Upper lobe of left lung (tissue), 6 donors: ENCODE data around the gene PLEKHO1. TPM values are rescaled to one million over a fixed set of nuclear protein-coding genes. Genes with fewer than 3 reads are reported as not detected.
"Not testable (repeated sequence)": the region's sequence is repeated elsewhere in the genome, so short reads cannot be mapped to it uniquely, and the experiment has no call there.

Experiments used
- ATAC-seq, 2 donors: fragments of 200-7000 bp; cut with Tn5 transposase; one replicate each; pipeline ENCODE4 v1.9.1; 2022; ENCODE audit warnings: mild to moderate bottlenecking in 2 of 2, moderate library complexity in 2 of 2; ENCODE audit not compliant: low FRiP score in 2 of 2
- DNase-seq, 2 donors: peaks; one replicate each; pipeline ENCODE4 v3.0.0-alpha.2; 2019 to 2020
- H3K27ac ChIP-seq, 4 donors: fragments of 200-600 bp; sonication (generic); one replicate each; pipeline ENCODE4 v1.5.1; 2016 to 2019
- H3K27me3 ChIP-seq, 4 donors: fragments of 200-600 bp; sonication (generic); one replicate each; pipeline ENCODE4 v1.5.1; 2017 to 2019
- H3K36me3 ChIP-seq, 4 donors: fragments of 200-600 bp; sonication (generic); one replicate each; pipeline ENCODE4 v1.5.1; 2016 to 2019
- H3K4me1 ChIP-seq, 4 donors: fragments of 200-600 bp; sonication (generic); one replicate each; pipeline ENCODE4 v1.5.1; 2018 to 2019
- H3K4me3 ChIP-seq, 4 donors: fragments of 200-600 bp; sonication (generic); one replicate each; pipeline ENCODE4 v1.5.1; 2017 to 2019; ENCODE audit warnings: mild to moderate bottlenecking in 2 of 4, moderate library complexity in 1 of 4
- H3K9me3 ChIP-seq, 4 donors: fragments of 200-600 bp; sonication (generic); one replicate each; pipeline ENCODE4 v1.5.1; 2018 to 2019
- EP300 ChIP-seq, 4 donors: sonication (generic); formaldehyde crosslinking; IDR thresholded peaks; one replicate each; pipeline ENCODE4 v1.5.1; 2017; ENCODE audit warnings: antibody characterized with exemption in 4 of 4, control low read depth in 2 of 4
- POLR2A ChIP-seq, 4 donors: fragments of 450-650 bp; IDR thresholded peaks; one replicate each; pipeline ENCODE4 v1.5.1; 2016 to 2017; ENCODE audit warnings: antibody characterized with exemption in 4 of 4, mild to moderate bottlenecking in 2 of 4
- POLR2AphosphoS5 ChIP-seq, 2 donors: sonication (generic); formaldehyde crosslinking; IDR thresholded peaks; one replicate each; pipeline ENCODE4 v1.5.1; 2017; ENCODE audit warnings: antibody characterized with exemption in 2 of 2
- WGBS, 2 donors: methylation state at CpG; one replicate each; pipeline ENCODE4 v1.1.5; 2017 to 2018; 5-methylcytosine and 5-hydroxymethylcytosine counted together
- total RNA-seq, 6 donors: library from RNA; depleted of rRNA in 4 of 6; stranded (reverse); fragments of >200 nt in 4 of 6; gene quantifications; one replicate each; pipeline versions ENCODE4 v1.1.0 to v1.2.1, GENCODE V29; 2016 to 2021
- TF ChIP-seq, protein P1 (sequence below), 6 experiments: fragments of 450-650 bp in 4 of 6; fragments of 200-600 bp in 2 of 6; sonication (generic) in 2 of 6; IDR thresholded peaks; one replicate each; pipeline ENCODE4 v1.5.1; 2016 to 2019; ENCODE audit warnings: antibody characterized with exemption in 6 of 6
- donor health status: DM: no; HTN: no; CAD: no; lungs with moderate emphysema.
- donor health status: DM: no; HTN: yes; CAD: no; lungs with severe emphysema.

Gene PLEKHO1
- total RNA-seq, 6 donors from 2014 or later = 27.8 to 111 (median 61.9) TPM

DNA sequence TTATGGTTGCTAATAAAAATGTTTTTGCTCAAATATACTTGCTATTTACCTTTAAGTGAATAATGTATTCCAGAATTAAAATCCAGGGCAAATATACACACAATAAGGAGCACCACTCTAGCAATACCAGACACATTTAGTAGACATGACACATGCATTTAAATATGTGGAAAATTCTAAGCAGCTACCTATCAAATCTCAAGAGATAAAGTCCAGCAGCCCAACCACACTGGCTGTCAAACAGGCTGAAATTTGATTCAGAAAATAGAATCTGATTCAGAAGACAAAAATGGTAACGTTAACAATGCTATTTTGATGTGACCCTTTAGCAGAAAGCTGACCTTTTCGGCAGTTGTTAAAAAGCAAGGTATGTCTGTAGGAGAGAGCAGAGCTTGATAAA is 42.3 kb downstream of the PLEKHO1 start:
- TF ChIP-seq POLR2A (IDR thresholded peaks at IDR 0.05) = no peak
- TF ChIP-seq, protein P1, sequence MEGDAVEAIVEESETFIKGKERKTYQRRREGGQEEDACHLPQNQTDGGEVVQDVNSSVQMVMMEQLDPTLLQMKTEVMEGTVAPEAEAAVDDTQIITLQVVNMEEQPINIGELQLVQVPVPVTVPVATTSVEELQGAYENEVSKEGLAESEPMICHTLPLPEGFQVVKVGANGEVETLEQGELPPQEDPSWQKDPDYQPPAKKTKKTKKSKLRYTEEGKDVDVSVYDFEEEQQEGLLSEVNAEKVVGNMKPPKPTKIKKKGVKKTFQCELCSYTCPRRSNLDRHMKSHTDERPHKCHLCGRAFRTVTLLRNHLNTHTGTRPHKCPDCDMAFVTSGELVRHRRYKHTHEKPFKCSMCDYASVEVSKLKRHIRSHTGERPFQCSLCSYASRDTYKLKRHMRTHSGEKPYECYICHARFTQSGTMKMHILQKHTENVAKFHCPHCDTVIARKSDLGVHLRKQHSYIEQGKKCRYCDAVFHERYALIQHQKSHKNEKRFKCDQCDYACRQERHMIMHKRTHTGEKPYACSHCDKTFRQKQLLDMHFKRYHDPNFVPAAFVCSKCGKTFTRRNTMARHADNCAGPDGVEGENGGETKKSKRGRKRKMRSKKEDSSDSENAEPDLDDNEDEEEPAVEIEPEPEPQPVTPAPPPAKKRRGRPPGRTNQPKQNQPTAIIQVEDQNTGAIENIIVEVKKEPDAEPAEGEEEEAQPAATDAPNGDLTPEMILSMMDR (IDR thresholded peaks at IDR 0.05) = no peak
- TF ChIP-seq POLR2AphosphoS5 (IDR thresholded peaks at IDR 0.05) = no peak
- TF ChIP-seq EP300 (IDR thresholded peaks at IDR 0.05) = no peak
- WGBS, 2 donors = 75 to 81% methylated on average over 2 of the region's 2 CpGs
- DNase-seq = no peak
- ATAC-seq = no peak
- Histone ChIP-seq H3K36me3 (no peaks in the 10 kb centered on the region), H3K4me3 (no peak overlapping the region), H3K9me3 (no peaks in the 10 kb centered on the region), H3K27ac (peak overlapping the region in 1 of 4 donors; percentile 42), H3K4me1 (peaks cover 0 to 8% (median 6%) of the 10 kb centered on the region in 4 donors), H3K27me3 (no peaks in the 10 kb centered on the region)

DNA sequence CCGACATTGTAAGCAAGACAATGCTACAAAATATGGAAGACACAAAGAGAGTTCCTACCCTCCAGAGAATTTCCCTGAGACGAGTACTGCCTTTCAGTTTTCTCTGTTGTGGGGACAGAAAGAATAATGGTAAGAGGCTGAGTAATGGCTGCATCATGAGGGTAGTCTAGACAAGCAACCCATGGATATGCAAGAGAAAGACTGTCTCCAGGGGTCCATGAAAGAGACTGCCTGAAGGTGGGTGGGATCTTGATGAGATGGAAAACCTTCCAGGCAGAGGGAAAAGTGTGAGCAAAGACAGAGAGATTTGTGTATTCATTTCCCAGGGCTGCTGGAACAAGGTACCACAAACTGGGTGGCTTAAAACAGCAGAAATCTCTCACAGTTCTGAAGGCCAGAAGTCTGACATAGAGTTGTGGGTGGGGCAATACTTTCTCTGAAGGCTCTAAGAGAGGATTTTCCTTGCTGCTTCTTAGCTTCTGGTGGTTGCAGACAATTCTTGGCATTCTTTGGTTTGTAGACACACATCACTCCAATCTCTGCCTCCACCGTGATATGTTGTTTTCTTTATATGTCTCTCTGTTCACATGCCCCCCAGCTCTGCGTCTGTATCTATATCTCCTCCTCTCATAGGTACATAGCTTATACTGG is 44.8 kb downstream of the PLEKHO1 start:
- Histone ChIP-seq H3K4me1 (no peaks in the 10 kb centered on the region), H3K36me3 (no peaks in the 10 kb centered on the region), H3K27me3 (no peaks in the 10 kb centered on the region), H3K27ac (no peak overlapping the region), H3K9me3 (no peaks in the 10 kb centered on the region), H3K4me3 (no peak overlapping the region)
- DNase-seq (no peak), ATAC-seq (no peak)
- TF ChIP-seq, protein P1 (IDR thresholded peaks at IDR 0.05) = no peak
- TF ChIP-seq EP300 (IDR thresholded peaks at IDR 0.05) (no peak), POLR2A (IDR thresholded peaks at IDR 0.05) (no peak)
- WGBS, 2 donors = 83 to 87% methylated on average over 4 of the region's 4 CpGs

DNA sequence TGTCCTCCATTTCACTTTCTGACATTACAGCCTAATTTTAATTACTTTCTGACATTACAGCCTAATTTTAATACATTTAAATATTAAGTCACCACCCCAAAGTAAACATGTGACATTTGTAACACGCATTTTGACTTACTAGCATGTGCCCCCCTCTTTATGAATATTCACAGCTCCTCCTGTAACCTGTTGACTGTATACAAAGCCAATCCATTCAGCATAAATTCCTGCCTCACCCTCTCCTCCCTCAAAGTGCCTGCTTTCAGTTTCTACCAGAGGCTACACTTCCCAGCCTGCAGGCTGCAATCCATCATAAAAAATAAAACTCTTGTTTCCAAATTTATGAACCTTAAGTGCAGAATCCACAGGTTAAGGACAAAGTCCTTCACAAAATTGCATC is 46.7 kb downstream of the PLEKHO1 start:
- Histone ChIP-seq H3K27ac (no peak overlapping the region), H3K4me1 (no peaks in the 10 kb centered on the region), H3K4me3 (no peak overlapping the region), H3K9me3 (no peaks in the 10 kb centered on the region), H3K27me3 (no peaks in the 10 kb centered on the region), H3K36me3 (no peaks in the 10 kb centered on the region)
- DNase-seq (no peak), ATAC-seq (no peak)
- TF ChIP-seq, protein P1 (IDR thresholded peaks at IDR 0.05) = no peak
- TF ChIP-seq POLR2AphosphoS5 (IDR thresholded peaks at IDR 0.05) (no peak), POLR2A (IDR thresholded peaks at IDR 0.05) (no peak), EP300 (IDR thresholded peaks at IDR 0.05) (no peak)
- 71 to 82% methylated on average over 1 of the region's 1 CpG for WGBS, 2 donors

DNA sequence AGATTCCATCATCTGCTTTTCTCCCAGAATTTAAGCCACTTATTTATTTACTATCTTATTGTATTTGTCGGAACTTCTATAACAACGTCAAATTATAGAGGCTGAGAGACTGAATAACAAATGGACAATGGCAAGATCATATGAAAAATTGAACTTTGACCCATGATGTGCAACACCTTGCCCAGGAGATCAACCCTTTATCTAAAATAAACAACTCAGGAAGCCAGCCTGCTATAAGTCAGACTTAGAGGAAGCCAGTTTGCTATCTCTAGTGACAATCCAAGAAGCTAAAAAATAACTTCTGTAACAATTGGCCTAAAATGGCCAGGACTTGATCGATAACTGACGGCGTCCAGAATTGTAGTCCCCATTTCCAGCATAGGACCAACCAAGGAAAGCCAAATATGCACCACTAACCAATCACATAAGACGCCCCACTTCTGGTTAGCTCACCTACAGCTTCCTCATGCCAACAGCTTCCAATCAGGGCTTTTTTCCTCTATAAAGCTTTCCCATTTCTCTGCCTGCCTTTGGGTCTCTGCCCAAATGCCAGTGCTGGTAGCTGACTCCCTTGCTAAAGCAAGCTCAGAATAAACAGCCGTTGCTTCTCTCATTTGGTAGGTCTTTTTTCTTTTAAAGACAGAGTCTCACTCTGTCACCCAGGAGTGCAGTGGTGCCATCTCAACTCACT is 57.7 kb downstream of the PLEKHO1 start:
- ATAC-seq (no peak), DNase-seq (no peak)
- H3K4me1 ChIP-seq = no peaks in the 10 kb centered on the region
- H3K27me3 ChIP-seq = no peaks in the 10 kb centered on the region
- TF ChIP-seq EP300 (IDR thresholded peaks at IDR 0.05) = no peak
- TF ChIP-seq, protein P1 (IDR thresholded peaks at IDR 0.05) = no peak
- TF ChIP-seq POLR2A (IDR thresholded peaks at IDR 0.05) = no peak
- no peak for TF ChIP-seq POLR2AphosphoS5 (IDR thresholded peaks at IDR 0.05)
- H3K9me3 ChIP-seq = no peaks in the 10 kb centered on the region
- WGBS, 2 donors = 89 to 92% methylated on average over 7 of the region's 7 CpGs
- H3K36me3 ChIP-seq = no peaks in the 10 kb centered on the region
- no peak overlapping the region for H3K4me3 ChIP-seq
- H3K27ac ChIP-seq = no peak overlapping the region

DNA sequence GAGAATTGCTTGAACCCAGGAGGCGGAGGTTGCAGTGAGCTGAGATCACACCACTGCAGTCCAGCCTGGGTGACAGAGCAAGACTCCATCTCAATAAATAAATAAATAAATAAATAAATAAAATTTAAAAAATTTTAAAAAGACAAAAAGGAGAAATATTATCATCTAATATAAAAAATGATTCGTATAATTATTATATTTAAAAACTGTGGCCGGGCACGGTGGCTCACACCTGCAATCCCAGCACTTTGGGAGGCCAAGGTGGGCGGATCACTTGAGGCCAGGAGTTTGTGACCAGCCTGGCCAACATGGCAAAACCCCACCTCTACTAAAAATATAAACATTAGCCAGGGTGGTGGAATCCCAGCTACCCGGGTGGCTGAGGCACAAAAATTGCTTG is 58.7 kb downstream of the PLEKHO1 start:
- not testable (repeated sequence) for H3K9me3 ChIP-seq, H3K27ac ChIP-seq, H3K4me3 ChIP-seq, ATAC-seq, H3K36me3 ChIP-seq, DNase-seq, H3K4me1 ChIP-seq, H3K27me3 ChIP-seq
- 83 to 94% methylated on average over 6 of the region's 6 CpGs for WGBS, 2 donors

Other genes starting within 250 kb of the PLEKHO1 start
- gene SV2A, start 232.1 kb upstream of the PLEKHO1 start, total RNA-seq = 1 to 10 TPM in 3 of 6 donors, under 1 TPM in 3; 0.44 to 1.6 (median 0.98) TPM
- 10 to 100 TPM in 5 of 6 donors, 1 to 10 TPM in 1; 9.4 to 49.1 (median 15.2) TPM for gene SF3B4, start 222.1 kb upstream of the PLEKHO1 start, total RNA-seq
- gene MTMR11, start 213.0 kb upstream of the PLEKHO1 start, total RNA-seq = 10 to 100 TPM in 4 of 6 donors, 1 to 10 TPM in 2; 5.9 to 19.9 (median 13.6) TPM
- 10 to 100 TPM; 22.0 to 44.8 (median 29.8) TPM for gene OTUD7B, start 139.2 kb upstream of the PLEKHO1 start, total RNA-seq
- gene VPS45, start 82.1 kb upstream of the PLEKHO1 start, total RNA-seq = 10 to 100 TPM; 16.3 to 50.3 (median 30.8) TPM
- 10 to 100 TPM in 5 of 6 donors, 1 to 10 TPM in 1; 7.7 to 38.8 (median 27.9) TPM for gene ANP32E, start 86.2 kb downstream of the PLEKHO1 start, total RNA-seq
- 1 to 10 TPM in 1 of 6 donors, under 1 TPM in 3, not detected in 2; 0.61 to 1.0 (median 0.63) TPM for gene CA14, start 107.9 kb downstream of the PLEKHO1 start, total RNA-seq
- 100 to 1,000 TPM in 3 of 6 donors, 10 to 100 TPM in 3; 71.2 to 169 (median 101) TPM for gene APH1A, start 119.1 kb downstream of the PLEKHO1 start, total RNA-seq
- gene C1orf54, start 122.9 kb downstream of the PLEKHO1 start, total RNA-seq = 10 to 100 TPM in 1 of 6 donors, 1 to 10 TPM in 3, not detected in 2; 3.3 to 13.8 (median 7.3) TPM
- gene CIART, start 132.6 kb downstream of the PLEKHO1 start, total RNA-seq = 10 to 100 TPM in 1 of 6 donors, 1 to 10 TPM in 5; 2.7 to 14.7 (median 7.5) TPM
- 10 to 100 TPM; 24.9 to 51.3 (median 38.3) TPM for gene MRPS21, start 143.9 kb downstream of the PLEKHO1 start, total RNA-seq
- gene PRPF3, start 171.6 kb downstream of the PLEKHO1 start, total RNA-seq = 100 to 1,000 TPM in 1 of 6 donors, 10 to 100 TPM in 5; 34.5 to 190 (median 57.3) TPM
- 10 to 100 TPM; 14.6 to 29.8 (median 26.3) TPM for gene RPRD2, start 214.2 kb downstream of the PLEKHO1 start, total RNA-seq